Omental fat pad (tissue), 4 donors: ENCODE results near the gene ZHX3. TPM values are rescaled to one million over a fixed set of nuclear protein-coding genes. Genes with fewer than 3 reads are reported as not detected.

Experiments used
- ATAC-seq: fragments of 150-250 bp; one replicate; pipeline ENCODE4 v1.9.1; 2016; ENCODE audit warnings: mild to moderate bottlenecking, moderate library complexity; ENCODE audit not compliant: low FRiP score
- DNase-seq: peaks from one replicate; pipeline ENCODE4 v3.0.0-alpha.2; 2019; ENCODE audit warnings: low spot score
- CTCF ChIP-seq, 3 donors: fragments of 450-650 bp; IDR thresholded peaks; one replicate each; pipeline ENCODE4 v1.5.1; 2016 to 2017; ENCODE audit warnings: antibody characterized with exemption in 3 of 3, mild to moderate bottlenecking in 3 of 3, moderate library complexity in 2 of 3
- total RNA-seq, 4 donors: library from RNA; depleted of rRNA; stranded (reverse); fragments of >200 nt; gene quantifications; one replicate each; pipeline ENCODE4 v1.1.0, GENCODE V29; 2016

ZHX3 gene
- total RNA-seq, 4 donors from 2014 or later = 22.6 to 54.5 (median 45.0) TPM

GRCh38 chr20:41168281-41169161 lies 149.0 kb downstream of the ZHX3 start:
- ATAC-seq (no peak), DNase-seq (no peak)
- TF ChIP-seq CTCF (IDR thresholded peaks at IDR 0.05) = no peak

GRCh38 chr20:41167481-41168253 lies 149.9 kb downstream of the ZHX3 start:
- TF ChIP-seq CTCF (IDR thresholded peaks at IDR 0.05) = no peak
- DNase-seq = no peak
- ATAC-seq = no peak

- no peak for DNase-seq
- no peak for TF ChIP-seq CTCF (IDR thresholded peaks at IDR 0.05)
- ATAC-seq = no peak
Measured at GRCh38 chr20:41167118-41167470, 150.4 kb downstream of the ZHX3 start.

GRCh38 chr20:41166201-41167117 lies 151.1 kb downstream of the ZHX3 start:
- no peak for ATAC-seq
- no peak for DNase-seq
- TF ChIP-seq CTCF (IDR thresholded peaks at IDR 0.05) = no peak

GRCh38 chr20:41165001-41165882 lies 152.3 kb downstream of the ZHX3 start:
- TF ChIP-seq CTCF (IDR thresholded peaks at IDR 0.05) = no peak
- DNase-seq (no peak), ATAC-seq (no peak)

- TF ChIP-seq CTCF (IDR thresholded peaks at IDR 0.05) = no peak
- no peak for DNase-seq
- no peak for ATAC-seq
Measured at GRCh38 chr20:41163821-41164220, 153.7 kb downstream of the ZHX3 start.
